GM18873 (cell line): ENCODE data around the gene PVRIG.
"Not testable (repeated sequence)": the region's sequence is repeated elsewhere in the genome, so short reads cannot be mapped to it uniquely, and the experiment has no call there.

Experiments
- ATAC-seq: cut with Tn5 transposase; IDR thresholded peaks from one replicate; pipeline ENCODE4 v1.9.1; 2021; ENCODE audit warnings: mild to moderate bottlenecking, moderate library complexity, moderate number of reproducible peaks; ENCODE audit not compliant: unreplicated experiment, low FRiP score

The PVRIG gene

DNA sequence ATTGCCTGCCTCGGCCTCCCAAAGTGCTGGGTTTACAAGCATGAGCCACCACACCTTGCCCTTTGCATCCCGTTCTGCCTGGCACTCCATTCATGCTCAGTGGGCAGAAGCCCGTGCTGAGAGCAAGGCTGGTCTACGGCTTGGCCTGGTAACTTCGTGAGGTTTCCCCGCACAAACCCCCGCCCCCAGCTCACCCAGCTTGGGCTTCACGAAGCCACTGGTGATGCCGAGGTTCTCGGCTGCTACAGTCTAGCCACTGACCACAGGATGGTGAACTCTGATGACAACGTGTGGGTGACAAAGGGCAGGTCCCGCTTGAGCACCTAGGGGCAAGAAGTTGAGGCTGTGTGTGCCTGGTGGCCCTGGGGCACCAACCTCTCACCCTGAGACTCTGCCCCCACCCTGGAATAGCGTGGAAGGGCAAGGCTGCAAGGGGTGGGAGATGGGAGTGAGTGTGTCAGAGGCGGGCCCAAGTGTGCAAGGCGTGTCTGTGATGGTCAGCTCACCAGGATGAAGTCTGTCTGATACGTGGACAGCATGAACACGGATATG is 3.7 kb downstream of the PVRIG start:
- not testable (repeated sequence) for ATAC-seq

DNA sequence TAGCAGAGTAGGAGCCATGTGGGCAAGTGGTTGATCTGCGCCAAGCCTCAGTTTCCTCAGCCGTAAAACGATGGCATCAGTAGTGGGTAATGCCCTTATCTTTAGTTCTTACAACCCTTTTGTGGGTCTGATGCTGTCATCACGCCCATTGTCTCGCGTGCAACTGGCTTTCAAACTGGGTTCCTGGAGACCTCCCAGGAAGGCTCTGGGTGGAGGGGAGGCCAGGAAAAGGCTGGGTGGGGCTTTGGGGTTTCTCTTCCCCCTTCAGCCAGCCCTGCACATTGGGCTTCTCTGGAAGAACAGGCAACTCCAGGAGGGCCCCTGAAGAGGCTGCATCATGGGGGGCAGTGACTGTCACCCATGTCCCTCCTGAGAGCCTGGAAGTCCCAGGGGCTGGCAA is 5.1 kb downstream of the PVRIG start:
- not testable (repeated sequence) for ATAC-seq

DNA sequence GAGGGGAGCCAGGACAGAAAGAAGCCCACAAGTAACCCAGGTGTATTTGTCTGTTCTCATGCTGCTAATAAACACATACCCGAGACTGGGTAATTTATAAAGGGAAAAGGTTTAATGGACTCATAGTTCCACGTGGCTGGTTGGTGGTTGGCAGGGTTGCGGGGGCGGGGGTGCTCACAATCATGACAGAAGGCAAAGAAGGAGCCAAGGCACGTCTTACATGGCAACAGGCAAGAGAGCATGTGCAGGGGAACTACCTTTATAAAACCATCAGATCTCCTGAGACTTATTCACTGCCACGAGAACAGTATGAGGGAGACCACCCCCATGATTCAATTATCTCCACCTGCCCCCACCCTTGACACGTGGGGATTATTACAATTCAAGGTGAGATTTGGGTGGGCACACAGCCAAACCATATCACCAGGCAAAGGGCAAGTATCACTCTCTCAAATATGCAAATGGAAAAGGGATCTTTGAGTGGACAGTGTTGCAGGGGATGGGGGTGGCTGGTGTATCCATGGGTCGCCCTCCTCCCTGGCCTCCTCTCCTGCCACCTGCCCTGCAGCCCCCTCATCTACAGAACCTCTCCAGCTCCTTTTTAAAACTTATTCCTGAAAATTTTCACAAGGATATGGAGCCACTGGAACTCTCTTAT is 15.0 kb downstream of the PVRIG start:
- not testable (repeated sequence) for ATAC-seq

DNA sequence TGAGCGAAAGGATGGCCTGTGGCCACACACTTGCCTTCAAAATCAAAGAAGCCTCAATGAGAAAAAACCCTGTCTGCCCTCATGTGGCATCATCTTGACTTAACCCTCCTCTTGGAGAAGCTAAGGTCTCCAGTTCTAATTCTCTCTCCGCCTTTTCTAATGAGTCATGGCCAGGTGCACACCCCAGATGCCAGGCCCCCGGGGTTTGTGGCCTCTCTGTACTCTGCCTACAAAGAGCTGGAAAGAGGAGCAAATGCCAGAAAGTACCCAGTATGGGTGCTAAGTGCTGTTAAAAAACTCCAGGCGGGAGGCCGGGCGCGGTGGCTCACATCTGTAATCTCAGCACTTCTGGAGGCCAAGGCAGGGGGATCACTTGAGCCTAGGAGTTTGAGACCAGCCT is 20.2 kb downstream of the PVRIG start:
- ATAC-seq: not testable (repeated sequence)

DNA sequence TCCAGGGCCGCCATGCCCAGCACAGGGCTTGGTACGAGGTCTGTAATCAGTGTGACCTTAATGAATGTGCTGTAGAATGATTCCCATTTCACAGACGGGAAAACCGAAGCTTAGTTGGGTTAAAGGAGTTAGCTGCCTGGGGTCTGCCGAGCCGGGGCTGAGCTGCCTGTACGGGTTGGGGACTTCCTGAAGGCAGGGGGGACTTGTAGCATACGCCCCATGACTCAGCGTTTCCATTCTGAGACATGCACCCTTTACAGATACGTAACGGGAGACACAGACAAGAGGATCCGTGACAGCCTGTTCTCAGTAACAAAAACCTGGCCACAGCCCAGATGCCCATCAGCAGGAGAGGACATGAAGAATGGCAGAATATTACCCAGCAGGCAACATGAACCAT is 23.6 kb downstream of the PVRIG start:
- ATAC-seq: not testable (repeated sequence)

DNA sequence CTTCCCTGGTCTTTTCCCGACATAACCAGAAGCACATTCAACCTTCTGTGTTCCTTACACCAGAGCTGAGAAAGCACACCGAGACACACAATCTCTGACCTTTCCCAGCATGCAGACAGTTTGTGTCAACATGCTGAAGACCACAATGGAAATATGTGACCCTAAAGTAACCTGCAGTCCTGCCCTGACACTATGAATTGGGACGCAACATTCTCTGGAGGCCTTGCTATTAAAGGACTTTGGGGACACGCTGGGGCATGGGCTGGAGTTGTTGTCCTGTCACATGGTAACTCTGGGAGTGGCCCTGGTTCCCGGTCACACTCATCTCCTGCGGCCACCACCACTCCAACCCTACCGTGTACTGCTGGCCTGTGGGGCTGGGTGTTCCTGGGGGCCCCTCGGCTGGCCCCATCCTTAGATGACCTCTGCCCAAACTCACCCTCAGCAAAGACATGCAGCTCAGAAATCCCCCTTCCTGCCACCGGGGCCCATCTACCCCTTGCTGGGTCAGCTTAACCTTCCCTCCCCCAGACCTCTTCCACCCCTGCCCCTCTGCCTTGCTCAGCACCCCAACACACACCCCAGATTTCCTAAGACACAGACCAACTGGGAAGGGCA is 25.3 kb downstream of the PVRIG start:
- ATAC-seq: not testable (repeated sequence)

DNA sequence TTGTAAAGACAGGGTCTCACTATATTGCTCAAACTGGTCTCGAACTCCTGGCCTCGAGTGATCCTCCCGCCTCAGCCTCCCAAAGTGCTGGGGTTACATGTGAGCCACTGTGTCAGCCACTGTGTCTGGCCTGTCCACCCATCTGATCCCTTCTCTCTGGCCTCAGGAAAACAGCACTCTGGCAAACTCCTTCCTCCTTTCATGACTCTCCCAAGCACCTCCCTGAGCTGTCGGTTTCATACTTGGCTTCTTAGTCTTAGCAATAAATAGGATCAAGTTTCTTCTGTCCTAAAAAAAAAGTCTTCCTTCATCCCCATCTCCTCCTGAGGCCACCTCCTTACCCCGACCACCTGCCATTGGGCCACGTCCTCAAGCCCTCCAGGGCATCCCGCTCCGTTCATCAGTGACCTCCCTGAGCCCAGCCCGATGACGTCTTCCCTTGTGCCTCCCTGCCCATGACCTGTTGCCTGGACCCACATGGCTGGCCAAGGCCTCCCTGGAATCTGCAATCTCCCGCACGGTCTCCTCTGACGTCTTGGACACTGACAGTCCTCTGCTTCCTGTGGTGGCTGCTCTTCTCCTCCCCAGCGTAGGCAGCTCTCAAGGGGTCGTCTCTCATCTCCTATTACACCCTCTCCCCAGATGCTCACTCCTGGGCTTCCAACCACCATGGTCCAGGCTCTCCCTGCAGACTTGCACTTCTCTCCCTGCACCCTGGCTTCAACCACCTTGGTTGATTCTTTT is 26.5 kb downstream of the PVRIG start:
- ATAC-seq: not testable (repeated sequence)

DNA sequence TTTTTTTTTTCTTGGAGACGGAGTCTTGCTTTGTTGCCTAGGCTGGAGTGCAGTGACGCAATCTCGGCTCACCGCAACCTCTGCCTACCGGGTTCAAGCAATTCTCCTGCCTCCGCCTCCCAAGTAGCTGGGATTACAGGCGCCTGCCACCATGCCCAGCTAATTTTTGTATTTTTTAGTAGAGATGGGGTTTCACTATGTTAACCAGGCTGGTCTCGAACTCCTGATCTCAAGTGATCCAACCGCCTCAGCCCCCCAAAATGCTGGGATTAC is 27.1 kb downstream of the PVRIG start:
- not testable (repeated sequence) for ATAC-seq

DNA sequence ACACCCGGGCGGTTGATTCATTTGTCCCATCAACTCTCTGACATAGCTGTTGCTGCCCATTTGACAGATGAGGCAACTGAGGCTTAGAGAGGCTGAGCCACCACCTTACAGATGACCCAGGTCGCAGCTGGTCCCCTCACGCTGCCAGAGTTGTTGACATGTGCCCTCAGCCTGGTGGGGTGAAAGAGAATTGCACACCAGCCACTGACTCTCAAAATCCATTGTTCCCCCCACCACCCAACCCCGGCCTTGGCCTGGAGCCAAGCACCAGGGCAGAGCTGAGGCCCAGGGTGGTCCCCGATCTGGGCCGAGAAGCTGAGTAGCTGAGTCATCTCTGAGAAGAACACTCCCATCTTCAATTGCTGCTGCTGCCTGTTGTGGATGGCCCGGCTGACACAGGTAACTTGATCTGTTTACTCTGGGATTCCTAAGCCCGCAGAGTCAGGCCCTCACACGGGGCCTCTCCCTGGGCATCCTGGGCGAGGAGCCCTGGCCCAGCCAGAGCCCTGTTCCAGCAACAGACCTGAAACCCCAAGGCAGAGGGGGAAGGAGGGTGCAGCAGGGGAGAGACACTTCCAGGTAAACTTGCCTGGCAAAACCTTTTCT is 27.5 kb downstream of the PVRIG start:
- no peak for ATAC-seq

DNA sequence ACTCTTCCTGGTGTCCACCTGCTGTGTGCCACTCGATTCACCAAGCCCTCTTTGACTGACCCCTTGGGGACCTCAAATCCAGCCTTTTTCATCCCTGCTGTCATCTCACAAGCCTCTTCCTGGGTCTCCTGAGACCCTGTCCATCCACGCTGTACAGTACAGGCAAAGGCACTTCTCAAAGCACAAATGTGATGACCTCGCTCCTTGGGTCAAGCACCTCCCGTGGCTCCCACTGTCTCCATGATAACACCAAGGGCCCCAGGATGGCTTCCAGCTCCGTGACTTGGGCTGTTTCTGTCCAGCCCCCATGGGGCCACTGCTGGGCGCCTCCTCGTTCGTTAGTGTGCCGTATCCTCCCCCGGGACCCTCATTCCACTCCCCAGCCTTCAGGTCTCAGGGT is 28.7 kb downstream of the PVRIG start:
- no peak for ATAC-seq

DNA sequence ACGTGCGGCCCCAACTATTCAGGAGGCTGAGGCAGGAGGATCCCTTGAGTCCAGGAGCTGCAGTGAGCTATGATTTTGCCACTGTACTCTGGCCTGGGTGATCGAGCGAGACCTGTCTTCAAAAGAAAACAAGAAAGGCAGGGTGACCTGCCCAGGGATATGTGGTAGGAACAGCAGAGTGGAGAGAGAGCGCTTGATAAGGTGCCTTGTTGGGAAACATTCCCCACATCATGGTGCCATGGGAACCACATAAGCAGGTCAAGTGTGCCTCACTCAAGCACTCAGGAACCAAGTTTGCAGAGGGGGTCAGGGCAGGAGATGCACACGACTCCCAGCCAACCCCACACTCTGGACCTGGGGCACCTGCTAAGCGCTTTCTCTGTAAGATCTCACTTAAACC is 37.3 kb downstream of the PVRIG start:
- ATAC-seq: no peak

DNA sequence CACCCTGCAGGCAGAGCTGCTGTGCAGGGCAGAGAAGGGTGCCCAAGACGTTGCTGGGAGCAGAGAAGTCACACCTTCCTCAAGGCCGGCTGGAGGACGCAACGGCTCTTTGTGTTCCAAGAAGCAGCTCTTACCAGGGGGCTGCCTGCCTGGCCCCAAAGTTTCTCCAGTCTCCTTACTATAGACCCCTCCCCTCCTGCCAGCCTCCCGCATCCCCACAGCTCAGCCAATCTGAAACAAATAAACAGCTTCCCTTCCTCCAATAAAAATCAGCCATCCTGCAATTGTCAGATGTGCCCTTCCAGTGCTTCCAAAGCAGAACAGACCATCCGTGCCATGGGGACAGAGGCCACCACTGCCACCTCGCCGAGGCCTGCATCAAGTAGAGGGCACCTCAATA is 40.2 kb downstream of the PVRIG start:
- not testable (repeated sequence) for ATAC-seq

DNA sequence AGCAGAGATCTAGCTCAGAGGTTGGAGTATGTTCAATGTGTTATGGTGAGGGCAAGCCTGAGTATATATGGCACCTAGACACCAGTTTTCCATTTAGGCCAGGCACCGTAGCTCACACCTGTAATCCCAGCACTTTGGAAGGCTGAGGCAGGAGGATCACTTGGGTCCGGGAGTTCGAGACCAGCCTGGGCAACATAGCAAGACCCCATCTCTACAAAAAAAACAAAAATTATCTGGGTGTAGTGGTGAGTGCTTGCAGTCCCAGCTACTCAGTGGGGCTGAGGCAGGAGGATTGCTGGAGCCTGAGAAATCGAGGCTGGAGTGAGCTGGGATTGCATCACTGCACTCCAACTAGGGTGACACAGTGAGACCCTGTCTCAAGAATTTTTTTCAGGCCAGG is 43.1 kb downstream of the PVRIG start:
- not testable (repeated sequence) for ATAC-seq

DNA sequence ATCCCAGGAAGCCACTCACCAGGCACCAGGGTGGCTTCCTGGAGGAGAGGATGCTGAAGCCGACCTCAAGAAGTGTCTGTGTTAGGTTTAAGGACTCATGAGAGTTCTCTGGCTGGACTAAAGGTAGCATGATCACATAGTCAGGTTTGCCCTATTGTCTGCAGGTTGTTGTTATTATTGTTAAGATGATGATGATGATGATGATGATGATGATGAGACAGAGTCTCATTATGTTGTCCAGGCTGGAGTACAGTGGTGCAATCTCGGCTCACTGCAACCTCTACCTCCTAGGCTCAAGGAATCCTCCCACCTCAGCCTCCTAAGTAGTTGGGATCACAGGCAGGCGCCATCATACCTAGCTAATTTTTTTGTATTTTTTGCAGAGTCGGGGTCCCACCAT is 44.5 kb downstream of the PVRIG start:
- ATAC-seq: not testable (repeated sequence)

DNA sequence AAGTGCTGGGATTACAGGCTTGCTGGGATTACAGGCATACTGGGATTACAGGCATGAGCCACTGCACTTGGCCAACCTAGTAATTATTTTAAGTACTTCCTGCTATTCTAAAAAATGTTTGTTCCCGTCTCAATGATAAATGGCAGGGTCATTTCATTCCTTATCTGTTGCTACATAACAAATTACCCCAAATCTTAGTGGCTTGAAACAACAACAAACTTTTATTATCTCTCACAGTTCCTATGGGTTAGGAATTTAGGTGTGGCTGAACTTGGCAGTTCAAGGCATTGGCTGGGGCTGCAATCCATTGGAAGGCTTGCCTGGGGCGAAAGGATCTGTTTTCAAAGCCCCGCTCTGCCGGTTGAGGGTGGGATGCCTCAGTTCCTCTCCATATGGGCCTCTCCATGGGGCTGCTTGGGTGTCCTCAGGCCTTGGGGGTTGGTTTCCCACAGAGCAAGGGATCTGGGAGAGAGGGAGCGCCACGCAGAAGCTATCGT is 45.0 kb downstream of the PVRIG start:
- not testable (repeated sequence) for ATAC-seq

DNA sequence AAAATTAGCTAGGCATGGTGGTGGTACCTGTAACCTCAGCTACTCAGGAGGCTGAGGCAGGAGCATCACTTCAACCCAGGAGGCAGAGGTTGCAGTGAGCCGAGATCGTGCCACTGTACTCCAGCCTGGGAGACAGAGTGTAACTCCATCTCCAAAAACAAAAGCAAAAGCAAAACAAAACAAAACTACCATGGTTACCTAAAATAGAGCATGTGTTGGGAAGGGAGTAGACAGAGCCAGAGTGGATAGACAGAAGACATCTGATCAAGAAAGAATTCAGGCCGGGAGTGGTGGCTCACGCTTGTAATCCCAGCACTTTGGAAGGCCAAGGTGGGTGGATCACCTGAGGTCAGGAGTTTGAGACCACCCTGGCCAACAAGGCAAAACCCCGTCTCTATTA is 46.1 kb downstream of the PVRIG start:
- ATAC-seq: not testable (repeated sequence)

DNA sequence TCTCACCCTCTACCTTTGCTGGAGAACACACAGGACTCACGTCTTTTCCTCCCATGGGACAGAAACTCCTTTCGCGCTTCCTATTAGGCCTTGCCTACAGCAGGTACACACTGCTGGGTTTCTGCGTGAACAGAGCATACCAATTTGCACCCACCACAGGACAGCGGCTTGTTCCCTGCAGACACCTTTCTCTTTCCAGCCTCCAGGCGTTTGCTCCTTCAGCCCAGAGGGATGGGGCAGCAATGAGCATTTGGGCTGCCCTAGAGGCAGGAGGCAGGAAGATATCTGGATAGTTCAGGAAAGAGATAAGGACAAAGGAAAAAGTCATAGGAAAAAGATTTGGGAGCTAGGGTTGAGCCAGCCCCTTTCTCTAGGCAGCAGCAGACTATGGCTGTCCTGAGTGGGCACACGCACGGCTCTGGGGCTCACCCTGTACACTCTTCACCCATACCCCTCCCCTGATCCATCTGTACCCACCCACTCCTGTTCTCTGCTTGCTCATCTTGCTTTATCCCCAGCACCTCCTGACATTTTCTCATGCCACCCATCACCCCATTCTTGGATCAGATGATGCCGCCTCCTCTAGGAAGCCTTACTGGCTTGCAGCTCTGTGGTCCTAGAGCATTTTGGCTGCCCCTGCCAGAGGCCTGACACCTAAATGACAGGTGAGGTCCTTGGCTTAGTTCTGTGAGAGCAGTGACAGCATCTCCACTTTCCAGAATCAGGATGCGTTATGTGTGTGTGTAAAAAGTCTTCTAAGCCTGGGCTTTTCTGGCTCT is 47.0 kb downstream of the PVRIG start:
- no peak for ATAC-seq

DNA sequence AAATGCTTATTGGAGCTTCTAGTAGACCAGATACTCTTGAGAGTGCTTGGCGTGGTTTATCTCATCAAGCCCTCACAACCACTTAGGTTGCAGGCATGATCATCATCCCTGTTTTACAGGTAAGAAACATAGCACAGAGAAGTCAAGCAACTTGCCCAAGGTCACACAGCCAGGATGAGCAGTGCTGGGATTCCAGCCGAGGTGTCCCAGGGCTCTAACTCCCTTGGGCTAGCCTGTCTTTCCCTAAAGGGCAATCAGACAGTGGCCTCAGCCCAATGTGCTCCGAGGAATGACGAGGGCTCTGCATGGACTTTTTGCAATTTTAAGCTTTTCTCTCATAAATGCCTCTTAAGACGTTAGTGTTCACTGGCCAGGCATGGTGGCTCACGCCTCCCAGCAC is 47.9 kb downstream of the PVRIG start:
- ATAC-seq: no peak

DNA sequence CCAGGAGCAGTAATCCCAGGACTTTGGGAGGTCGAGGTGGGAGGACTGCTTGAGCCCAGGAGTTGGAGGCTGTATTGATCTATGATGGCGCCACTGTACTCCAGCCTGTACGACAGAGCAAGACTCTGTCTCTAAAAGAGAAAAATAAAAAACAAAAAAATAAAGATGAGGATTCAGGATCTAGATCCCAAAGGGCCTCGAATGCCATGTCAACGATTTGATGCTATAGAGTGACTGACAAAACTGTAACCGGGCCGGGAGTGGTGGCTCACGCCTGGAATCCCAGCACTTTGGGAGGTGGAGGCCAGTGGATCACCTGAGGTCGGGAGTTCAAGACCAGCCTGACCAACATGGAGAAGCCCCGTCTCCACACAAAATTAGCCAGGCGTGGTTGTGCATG is 49.1 kb downstream of the PVRIG start:
- ATAC-seq: not testable (repeated sequence)
